Progenitor cell of endocrine pancreas (in vitro differentiated cells): ENCODE data around the gene FXYD6. TPM values are rescaled to one million over a fixed set of nuclear protein-coding genes. Genes with fewer than 3 reads are reported as not detected.
"Not testable (repeated sequence)": the region's sequence is repeated elsewhere in the genome, so short reads cannot be mapped to it uniquely, and the experiment has no call there.

ENCODE experiments used
- DNase-seq: peaks from one replicate; pipeline ENCODE4 v3.0.0; 2021; ENCODE audit warnings: low spot score; ENCODE audit not compliant: unreplicated experiment
- H3K27ac Mint-ChIP-seq: 2 replicates; pipeline ENCODE4 v1.8.0; 2021; ENCODE audit warnings: mild to moderate bottlenecking, moderate library complexity, mixed read lengths
- H3K27me3 Mint-ChIP-seq: 2 replicates; pipeline ENCODE4 v1.8.0; 2021; ENCODE audit warnings: mixed read lengths
- H3K36me3 Mint-ChIP-seq: 2 replicates; pipeline ENCODE4 v1.8.0; 2022; ENCODE audit warnings: mixed read lengths; ENCODE audit not compliant: insufficient read depth
- H3K4me1 Mint-ChIP-seq: 2 replicates; pipeline ENCODE4 v1.8.0; 2021; ENCODE audit warnings: low read depth, mixed read lengths
- H3K4me3 Mint-ChIP-seq: 2 replicates; pipeline ENCODE4 v1.8.0; 2021; ENCODE audit warnings: low read depth, mild to moderate bottlenecking, moderate library complexity, mixed read lengths
- H3K9me3 Mint-ChIP-seq: 2 replicates; pipeline ENCODE4 v1.8.0; 2021; ENCODE audit warnings: low read depth, mixed read lengths
- CTCF ChIP-seq: fragments of 200-600 bp; sonication (generic); IDR thresholded peaks from one replicate; pipeline ENCODE4 v1.5.0; 2021; ENCODE audit warnings: antibody characterized with exemption, mild to moderate bottlenecking; ENCODE audit not compliant: unreplicated experiment
- total RNA-seq: library from RNA; stranded (reverse); gene quantifications from 2 replicates; pipeline ENCODE4 v1.2.1, GENCODE V29; 2021

Gene FXYD6
- total RNA-seq, 1 donor from 2014 or later = 28.5 TPM

GRCh38 chr11:117868088-117868487 lies 8.4 kb downstream of the FXYD6 start:
- H3K36me3 Mint-ChIP-seq = peaks cover 1% of the 10 kb centered on the region
- H3K9me3 Mint-ChIP-seq = no peaks in the 10 kb centered on the region
- no peak for TF ChIP-seq CTCF
- H3K27me3 Mint-ChIP-seq = peaks cover 11% of the 10 kb centered on the region
- peaks cover 19% of the 10 kb centered on the region for H3K4me1 Mint-ChIP-seq
- no peak overlapping the region for H3K4me3 Mint-ChIP-seq
- no peak overlapping the region for H3K27ac Mint-ChIP-seq
- no peak for DNase-seq

GRCh38 chr11:117866526-117866925 lies 9.9 kb downstream of the FXYD6 start:
- DNase-seq = no peak
- Mint-ChIP-seq H3K27me3 (peaks cover 4% of the 10 kb centered on the region), H3K4me3 (no peak overlapping the region), H3K27ac (no peak overlapping the region), H3K4me1 (peaks cover 22% of the 10 kb centered on the region), H3K9me3 (no peaks in the 10 kb centered on the region), H3K36me3 (peaks cover 1% of the 10 kb centered on the region)
- TF ChIP-seq CTCF = no peak

- peaks cover 21% of the 10 kb centered on the region for H3K4me1 Mint-ChIP-seq
- H3K9me3 Mint-ChIP-seq, H3K4me3 Mint-ChIP-seq, H3K27ac Mint-ChIP-seq, H3K27me3 Mint-ChIP-seq, DNase-seq, H3K36me3 Mint-ChIP-seq: not testable (repeated sequence)
Measured at GRCh38 chr11:117865546-117865945, 10.9 kb downstream of the FXYD6 start.

- no peak for TF ChIP-seq CTCF
- no peak for DNase-seq
- H3K27ac Mint-ChIP-seq = no peak overlapping the region
- no peaks in the 10 kb centered on the region for H3K9me3 Mint-ChIP-seq
- peaks cover 4% of the 10 kb centered on the region for H3K27me3 Mint-ChIP-seq
- H3K4me1 Mint-ChIP-seq = peaks cover 4% of the 10 kb centered on the region
- no peak overlapping the region for H3K4me3 Mint-ChIP-seq
- H3K36me3 Mint-ChIP-seq = peaks cover 1% of the 10 kb centered on the region
Measured at GRCh38 chr11:117863383-117863782, 13.1 kb downstream of the FXYD6 start.

- DNase-seq = no peak
- TF ChIP-seq CTCF = no peak
- Mint-ChIP-seq H3K36me3 (peaks cover 1% of the 10 kb centered on the region), H3K4me3 (no peak overlapping the region), H3K27me3 (peaks cover 4% of the 10 kb centered on the region), H3K9me3 (no peaks in the 10 kb centered on the region), H3K4me1 (peaks cover 4% of the 10 kb centered on the region), H3K27ac (no peak overlapping the region)
Measured at GRCh38 chr11:117862753-117863152, 13.7 kb downstream of the FXYD6 start.

- Mint-ChIP-seq H3K27ac (peak overlapping the region; percentile 26), H3K36me3 (peaks cover 1% of the 10 kb centered on the region), H3K27me3 (no peaks in the 10 kb centered on the region), H3K9me3 (no peaks in the 10 kb centered on the region), H3K4me1 (peaks cover 4% of the 10 kb centered on the region), H3K4me3 (no peak overlapping the region)
- DNase-seq = no peak
- TF ChIP-seq CTCF = no peak
Measured at GRCh38 chr11:117862019-117862725, 14.3 kb downstream of the FXYD6 start.
